GM12801 (cell line): ENCODE data around the gene ANKFY1.

Experiments
- TF ChIP-seq, protein P1 (sequence below): IDR thresholded peaks from one replicate; pipeline ENCODE4 v1.5.1; 2011; ENCODE audit warnings: control low read depth; ENCODE audit not compliant: insufficient read length; ENCODE audit errors: extremely low read depth

ANKFY1 gene

GRCh38 chr17:4166419-4166818 is 97.4 kb downstream of the ANKFY1 start:
- TF ChIP-seq, protein P1, sequence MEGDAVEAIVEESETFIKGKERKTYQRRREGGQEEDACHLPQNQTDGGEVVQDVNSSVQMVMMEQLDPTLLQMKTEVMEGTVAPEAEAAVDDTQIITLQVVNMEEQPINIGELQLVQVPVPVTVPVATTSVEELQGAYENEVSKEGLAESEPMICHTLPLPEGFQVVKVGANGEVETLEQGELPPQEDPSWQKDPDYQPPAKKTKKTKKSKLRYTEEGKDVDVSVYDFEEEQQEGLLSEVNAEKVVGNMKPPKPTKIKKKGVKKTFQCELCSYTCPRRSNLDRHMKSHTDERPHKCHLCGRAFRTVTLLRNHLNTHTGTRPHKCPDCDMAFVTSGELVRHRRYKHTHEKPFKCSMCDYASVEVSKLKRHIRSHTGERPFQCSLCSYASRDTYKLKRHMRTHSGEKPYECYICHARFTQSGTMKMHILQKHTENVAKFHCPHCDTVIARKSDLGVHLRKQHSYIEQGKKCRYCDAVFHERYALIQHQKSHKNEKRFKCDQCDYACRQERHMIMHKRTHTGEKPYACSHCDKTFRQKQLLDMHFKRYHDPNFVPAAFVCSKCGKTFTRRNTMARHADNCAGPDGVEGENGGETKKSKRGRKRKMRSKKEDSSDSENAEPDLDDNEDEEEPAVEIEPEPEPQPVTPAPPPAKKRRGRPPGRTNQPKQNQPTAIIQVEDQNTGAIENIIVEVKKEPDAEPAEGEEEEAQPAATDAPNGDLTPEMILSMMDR: no peak

GRCh38 chr17:4165301-4166010 is 98.3 kb downstream of the ANKFY1 start:
- TF ChIP-seq, protein P1: no peak

GRCh38 chr17:4163951-4164350 is 99.8 kb downstream of the ANKFY1 start:
- TF ChIP-seq, protein P1: no peak

GRCh38 chr17:4162775-4163466 is 100.9 kb downstream of the ANKFY1 start:
- TF ChIP-seq, protein P1: no peak

GRCh38 chr17:4162321-4162720 is 101.5 kb downstream of the ANKFY1 start:
- TF ChIP-seq, protein P1: no peak

- TF ChIP-seq, protein P1: no peak
Measured at GRCh38 chr17:4161967-4162305, 101.8 kb downstream of the ANKFY1 start.

- TF ChIP-seq, protein P1: no peak
Measured at GRCh38 chr17:4161192-4161966, 102.4 kb downstream of the ANKFY1 start.
